HL-60 (cell line): ENCODE measurements around the gene GOLGB1.

Source experiments
- DNase-seq, 2 experiments: peaks; one replicate each; pipeline ENCODE4 v3.0.0-alpha.2; 2010 to 2020; ENCODE audit warnings: low read depth in 1 of 2, low spot score in 1 of 2
- H3K27ac ChIP-seq: fragments of 250-450 bp; sonication (Bioruptor Pico); replicated peaks from 2 replicates; pipeline ENCODE4 v1.5.1; 2020; ENCODE audit warnings: mild to moderate bottlenecking, moderate library complexity
- H3K27me3 ChIP-seq: fragments of 250-450 bp; sonication (Bioruptor Pico); 2 replicates; pipeline ENCODE4 v1.5.1; 2021; ENCODE audit warnings: mild to moderate bottlenecking, moderate library complexity; ENCODE audit not compliant: insufficient read depth, poor library complexity, severe bottlenecking
- H3K4me3 ChIP-seq: replicated peaks from 2 replicates; pipeline ENCODE4 v1.5.1; 2011; ENCODE audit warnings: mild to moderate bottlenecking, control low read depth, low read length; ENCODE audit not compliant: insufficient read depth
- CTCF ChIP-seq: IDR thresholded peaks from one replicate; pipeline ENCODE4 v1.5.1; 2011; ENCODE audit warnings: low read length, control low read depth, inconsistent platforms; ENCODE audit not compliant: insufficient read depth
- GABPA ChIP-seq: IDR thresholded peaks from 2 replicates; pipeline ENCODE4 v1.6.1; 2012; ENCODE audit warnings: low read depth
- POLR2AphosphoS5 ChIP-seq: IDR thresholded peaks from 2 replicates; pipeline ENCODE4 v1.6.1; 2012; ENCODE audit warnings: low read depth
- REST ChIP-seq: IDR thresholded peaks from 2 replicates; pipeline ENCODE4 v1.6.1; 2012; ENCODE audit warnings: low read depth; ENCODE audit not compliant: insufficient replicate concordance
- SPI1 ChIP-seq: IDR thresholded peaks from 2 replicates; pipeline ENCODE4 v1.6.1; 2012; ENCODE audit warnings: low read depth, mild to moderate bottlenecking, borderline replicate concordance

Gene GOLGB1

GRCh38 chr3:121663171-121663847 lies 86.2 kb downstream of the GOLGB1 start:
- Histone ChIP-seq H3K27me3 (no peaks in the 10 kb centered on the region), H3K4me3 (no peak overlapping the region), H3K27ac (no peak overlapping the region)
- TF ChIP-seq SPI1 = no peak
- TF ChIP-seq POLR2AphosphoS5 = no peak
- TF ChIP-seq REST = no peak
- no peak for TF ChIP-seq GABPA
- no peak for TF ChIP-seq CTCF
- no peak for DNase-seq

- no peak overlapping the region for H3K27ac ChIP-seq
- no peak for TF ChIP-seq SPI1
- no peak for TF ChIP-seq CTCF
- TF ChIP-seq POLR2AphosphoS5 = no peak
- no peak for TF ChIP-seq GABPA
- no peak for TF ChIP-seq REST
- no peak for DNase-seq
- H3K27me3 ChIP-seq = no peaks in the 10 kb centered on the region
- H3K4me3 ChIP-seq = no peak overlapping the region
These were observed 86.8 kb downstream of the GOLGB1 start for GRCh38 chr3:121662742-121663141.

GRCh38 chr3:121661376-121661775 lies 88.2 kb downstream of the GOLGB1 start:
- peak overlapping the region; percentile 87 for H3K27ac ChIP-seq
- no peak overlapping the region for H3K4me3 ChIP-seq
- no peak for DNase-seq
- TF ChIP-seq REST (no peak), GABPA (no peak), POLR2AphosphoS5 (no peak), CTCF (no peak), SPI1 (no peak)
- H3K27me3 ChIP-seq = no peaks in the 10 kb centered on the region
